ENCODE measurements around the gene GLI3. TPM values are rescaled to one million over a fixed set of nuclear protein-coding genes. Genes with fewer than 3 reads are reported as not detected.

The GLI3 gene
- total RNA-seq, 1 donor: 4.3 TPM

GRCh38 chr7:42162560-42163325, 74.3 kb downstream of the GLI3 start:
- DNase-seq (ENCODE audit: low read depth): peak; percentile 43
- TF ChIP-seq, protein P1, sequence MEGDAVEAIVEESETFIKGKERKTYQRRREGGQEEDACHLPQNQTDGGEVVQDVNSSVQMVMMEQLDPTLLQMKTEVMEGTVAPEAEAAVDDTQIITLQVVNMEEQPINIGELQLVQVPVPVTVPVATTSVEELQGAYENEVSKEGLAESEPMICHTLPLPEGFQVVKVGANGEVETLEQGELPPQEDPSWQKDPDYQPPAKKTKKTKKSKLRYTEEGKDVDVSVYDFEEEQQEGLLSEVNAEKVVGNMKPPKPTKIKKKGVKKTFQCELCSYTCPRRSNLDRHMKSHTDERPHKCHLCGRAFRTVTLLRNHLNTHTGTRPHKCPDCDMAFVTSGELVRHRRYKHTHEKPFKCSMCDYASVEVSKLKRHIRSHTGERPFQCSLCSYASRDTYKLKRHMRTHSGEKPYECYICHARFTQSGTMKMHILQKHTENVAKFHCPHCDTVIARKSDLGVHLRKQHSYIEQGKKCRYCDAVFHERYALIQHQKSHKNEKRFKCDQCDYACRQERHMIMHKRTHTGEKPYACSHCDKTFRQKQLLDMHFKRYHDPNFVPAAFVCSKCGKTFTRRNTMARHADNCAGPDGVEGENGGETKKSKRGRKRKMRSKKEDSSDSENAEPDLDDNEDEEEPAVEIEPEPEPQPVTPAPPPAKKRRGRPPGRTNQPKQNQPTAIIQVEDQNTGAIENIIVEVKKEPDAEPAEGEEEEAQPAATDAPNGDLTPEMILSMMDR (IDR thresholded peaks at IDR 0.05; ENCODE audit: insufficient read depth, low read depth, low read length): no peak

DNA sequence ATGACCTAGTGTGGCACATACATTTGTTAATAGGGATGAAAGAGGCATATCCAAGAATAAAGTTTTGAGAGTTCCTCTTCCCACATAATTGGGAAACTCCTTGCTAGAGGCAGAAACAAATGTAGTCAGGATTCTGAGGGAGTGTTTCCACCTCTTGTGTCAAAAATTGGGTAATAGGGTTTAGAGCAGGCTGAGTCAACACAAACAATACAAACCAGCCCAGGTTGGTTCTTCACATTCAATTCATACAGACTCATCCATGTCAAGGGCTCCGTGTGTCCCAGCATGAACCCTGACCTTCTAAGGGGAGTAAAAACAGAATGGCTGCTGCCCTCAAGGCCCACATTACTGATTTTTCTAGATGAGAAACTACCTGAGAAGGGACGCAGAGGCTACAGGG, 75.3 kb downstream of the GLI3 start:
- TF ChIP-seq, protein P1 (IDR thresholded peaks at IDR 0.05; ENCODE audit: insufficient read depth, low read depth, low read length): no peak
- DNase-seq (ENCODE audit: low read depth): peak; percentile 60

More at GRCh38 chr7:42162560-42163325, 74.3 kb downstream of the GLI3 start:
- H3K4me3 ChIP-seq (ENCODE audit: low read depth, low read length): no peak overlapping the region

GRCh38 chr7:42161110-42161509, 75.9 kb downstream of the GLI3 start:
- DNase-seq (ENCODE audit: low read depth): no peak
- TF ChIP-seq, protein P1 (IDR thresholded peaks at IDR 0.05; ENCODE audit: insufficient read depth, low read depth, low read length): no peak
- no peak overlapping the region for H3K4me3 ChIP-seq (ENCODE audit: low read depth, low read length)

More for the DNA sequence above, 75.3 kb downstream of the GLI3 start:
- no peak overlapping the region for H3K4me3 ChIP-seq (ENCODE audit: low read depth, low read length)

DNA sequence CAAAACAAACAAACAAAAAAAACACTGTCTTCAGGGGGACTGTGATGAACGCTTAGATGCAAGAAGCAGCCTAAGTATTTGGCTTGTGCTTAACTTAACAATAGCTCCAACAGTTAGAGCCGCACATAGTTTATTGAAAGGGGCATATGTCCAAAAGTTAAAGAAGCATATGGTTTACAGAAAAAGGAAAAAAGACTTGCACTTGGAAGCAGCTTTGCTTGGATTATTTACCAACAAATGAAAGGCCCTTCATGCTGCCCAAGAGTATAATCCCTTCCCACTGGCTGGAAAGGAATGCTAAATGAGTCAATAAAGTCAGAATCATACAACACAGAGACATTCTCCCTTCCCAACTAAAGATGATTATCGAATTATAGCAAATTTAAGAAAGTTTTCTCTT, 77.9 kb downstream of the GLI3 start:
- DNase-seq (ENCODE audit: low read depth): peak; percentile 27
- TF ChIP-seq, protein P1 (IDR thresholded peaks at IDR 0.05; ENCODE audit: insufficient read depth, low read depth, low read length): no peak
- no peak overlapping the region for H3K4me3 ChIP-seq (ENCODE audit: low read depth, low read length)

GRCh38 chr7:42156967-42157721, 79.9 kb downstream of the GLI3 start:
- TF ChIP-seq, protein P1 (IDR thresholded peaks at IDR 0.05; ENCODE audit: insufficient read depth, low read depth, low read length): no peak
- no peak overlapping the region for H3K4me3 ChIP-seq (ENCODE audit: low read depth, low read length)
- DNase-seq (ENCODE audit: low read depth): no peak

DNA sequence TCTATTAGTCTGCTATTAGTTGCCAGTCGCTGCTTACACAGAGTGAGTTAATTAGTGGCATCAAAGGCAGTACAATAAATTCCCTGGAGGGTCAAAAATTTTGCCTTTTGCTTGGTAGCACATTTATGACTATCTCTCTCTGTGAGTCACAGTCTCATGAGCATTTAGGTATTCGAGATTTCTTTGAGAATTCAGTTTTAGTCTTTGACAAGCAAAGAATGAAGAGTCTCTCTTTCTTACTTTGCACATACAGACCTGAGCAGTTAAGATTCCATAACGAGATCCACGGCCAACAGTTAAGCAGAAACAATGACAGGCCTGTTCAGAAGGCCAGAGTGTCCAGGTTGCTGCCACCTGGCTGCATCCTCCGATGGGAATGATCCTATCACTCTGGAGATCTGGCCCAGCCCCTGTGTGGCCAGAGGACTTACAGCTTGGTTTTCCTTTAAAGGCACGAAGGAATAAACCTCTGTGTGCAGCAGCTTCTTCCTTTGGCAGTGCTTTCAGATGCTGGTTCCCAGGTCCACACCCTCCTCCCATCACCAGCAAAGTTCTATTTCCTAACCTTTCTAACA, 80.6 kb downstream of the GLI3 start:
- DNase-seq (ENCODE audit: low read depth): peak; percentile 54
- no peak overlapping the region for H3K4me3 ChIP-seq (ENCODE audit: low read depth, low read length)
- TF ChIP-seq, protein P1 (IDR thresholded peaks at IDR 0.05; ENCODE audit: insufficient read depth, low read depth, low read length): no peak

Measured in fibroblast of villous mesenchyme (primary cell).